Neural progenitor cell (in vitro differentiated cells): ENCODE measurements around the gene CHST8. TPM values are rescaled to one million over a fixed set of nuclear protein-coding genes. Genes with fewer than 3 reads are reported as not detected.

ENCODE experiments used
- DNase-seq: peaks from one replicate; pipeline ENCODE4 v3.0.0-alpha.2; 2016; ENCODE audit warnings: low spot score
- H2AFZ ChIP-seq: fragments of 200-600 bp; sonication (generic); replicated peaks from 2 replicates; pipeline ENCODE4 v1.6.1; 2016; ENCODE audit warnings: antibody characterized with exemption
- H3F3A ChIP-seq: fragments of 200-600 bp; sonication (generic); 2 replicates; pipeline ENCODE4 v1.6.1; 2016; ENCODE audit warnings: antibody characterized with exemption, low read depth
- H3K27ac ChIP-seq: fragments of 200-600 bp; sonication (generic); 2 replicates; pipeline ENCODE4 v1.5.1; 2016; ENCODE audit warnings: mild to moderate bottlenecking
- H3K27me3 ChIP-seq: fragments of 200-600 bp; sonication (generic); 2 replicates; pipeline ENCODE4 v1.6.1; 2016; ENCODE audit warnings: mild to moderate bottlenecking, moderate library complexity
- H3K36me3 ChIP-seq: fragments of 200-600 bp; sonication (generic); 2 replicates; pipeline ENCODE4 v1.5.1; 2016
- H3K4me1 ChIP-seq: fragments of 200-600 bp; sonication (generic); 2 replicates; pipeline ENCODE4 v1.6.1; 2016; ENCODE audit warnings: mixed run types
- H3K4me2 ChIP-seq: fragments of 200-600 bp; sonication (generic); 2 replicates; pipeline ENCODE4 v1.6.1; 2016
- H3K4me3 ChIP-seq: fragments of 200-600 bp; sonication (generic); 2 replicates; pipeline ENCODE4 v1.5.1; 2016
- H3K79me2 ChIP-seq: fragments of 200-600 bp; sonication (generic); 2 replicates; pipeline ENCODE4 v1.6.1; 2016; ENCODE audit warnings: low read depth
- H3K9ac ChIP-seq: fragments of 200-600 bp; sonication (generic); 2 replicates; pipeline ENCODE4 v1.6.1; 2016
- H3K9me3 ChIP-seq: fragments of 200-600 bp; sonication (generic); 2 replicates; pipeline ENCODE4 v1.5.1; 2016; ENCODE audit warnings: low read depth
- H4K20me1 ChIP-seq: fragments of 200-600 bp; sonication (generic); 2 replicates; pipeline ENCODE4 v1.6.1; 2016; ENCODE audit warnings: low read depth
- H3K27ac Mint-ChIP-seq: 3 replicates; pipeline ENCODE4 v1.8.0; 2021; ENCODE audit warnings: mixed read lengths
- H3K27me3 Mint-ChIP-seq: 2 replicates; pipeline ENCODE4 v1.8.0; 2022; ENCODE audit warnings: low read depth, mild to moderate bottlenecking, inconsistent platforms, moderate library complexity, mixed read lengths; ENCODE audit not compliant: insufficient read depth
- H3K36me3 Mint-ChIP-seq: 3 replicates; pipeline ENCODE4 v1.8.0; 2021; ENCODE audit warnings: mixed read lengths
- H3K4me1 Mint-ChIP-seq: 3 replicates; pipeline ENCODE4 v1.8.0; 2021; ENCODE audit warnings: mixed read lengths
- H3K4me3 Mint-ChIP-seq: 3 replicates; pipeline ENCODE4 v1.8.0; 2021; ENCODE audit warnings: mild to moderate bottlenecking, moderate library complexity, mixed read lengths
- H3K9me3 Mint-ChIP-seq: 3 replicates; pipeline ENCODE4 v1.8.0; 2020; ENCODE audit warnings: mixed read lengths
- CTCF ChIP-seq: fragments of 200-600 bp; sonication (generic); IDR thresholded peaks from 2 replicates; pipeline ENCODE4 v1.5.1; 2017; ENCODE audit warnings: antibody characterized with exemption, mild to moderate bottlenecking
- EZH2 ChIP-seq: fragments of 200-600 bp; sonication (generic); IDR thresholded peaks from 2 replicates; pipeline ENCODE4 v1.6.1; 2017; ENCODE audit warnings: antibody characterized with exemption, mild to moderate bottlenecking, moderate library complexity
- EZH2phosphoT487 ChIP-seq: fragments of 200-600 bp; sonication (generic); IDR thresholded peaks from 2 replicates; pipeline ENCODE4 v1.6.1; 2017; ENCODE audit warnings: antibody characterized with exemption
- total RNA-seq: library from RNA; depleted of rRNA; stranded (reverse); fragments of >200 nt; gene quantifications from 2 replicates; pipeline ENCODE4 v1.2.3, GENCODE V29; 2015; ENCODE audit warnings: low replicate concordance

The CHST8 gene
- total RNA-seq, 1 donor from 2014 or later = 0.92 TPM

DNA sequence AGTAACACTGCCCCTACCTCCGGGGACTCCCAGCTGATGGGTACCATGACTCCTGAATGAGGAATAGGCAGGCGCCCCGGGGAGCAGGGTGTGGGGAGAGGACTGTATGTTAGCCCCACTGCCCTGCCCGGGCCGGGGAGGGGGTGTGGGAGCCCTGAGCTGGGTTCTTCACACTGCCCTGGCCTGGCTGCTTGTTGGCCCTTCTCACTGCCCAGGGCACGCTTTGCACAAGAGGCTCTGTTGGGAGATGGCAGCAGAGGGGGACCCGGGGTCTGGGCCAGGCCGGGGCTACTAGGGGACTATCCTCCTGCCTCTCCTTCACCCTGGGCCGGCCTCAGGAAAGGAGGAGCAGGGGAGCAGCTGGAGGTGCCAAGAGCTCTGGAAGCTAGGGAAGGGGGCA is 155.6 kb downstream of the CHST8 start:
- H3K4me3 Mint-ChIP-seq = no peak overlapping the region
- no peaks in the 10 kb centered on the region for H3K36me3 Mint-ChIP-seq
- peaks cover 13% of the 10 kb centered on the region for H3K4me1 Mint-ChIP-seq

DNA sequence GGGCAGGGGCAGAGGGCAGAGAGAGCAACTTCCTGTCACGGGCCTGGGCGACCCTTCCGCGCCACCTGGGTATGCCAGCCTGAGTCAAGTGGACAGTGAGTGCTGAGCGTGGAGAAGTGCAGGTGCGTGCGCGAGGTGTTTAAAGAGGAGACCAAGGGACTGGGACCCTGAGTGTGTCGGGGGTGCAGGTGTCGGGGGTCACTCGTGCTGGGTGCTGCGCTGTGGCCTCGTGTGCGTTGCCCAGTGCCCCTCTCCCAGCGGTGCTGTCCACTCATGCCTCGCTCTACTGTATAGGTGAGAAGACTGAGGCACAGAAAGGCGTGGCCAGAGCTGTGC is 156.0 kb downstream of the CHST8 start:
- H3K27me3 Mint-ChIP-seq = peaks cover 22% of the 10 kb centered on the region
- Histone ChIP-seq H3K79me2 (no peaks in the 10 kb centered on the region), H3K4me1 (no peaks in the 10 kb centered on the region), H3K27ac (no peak overlapping the region), H3K4me2 (no peak overlapping the region), H3K36me3 (no peaks in the 10 kb centered on the region), H3K27me3 (peaks cover 25% of the 10 kb centered on the region), H3K4me3 (no peak overlapping the region), H3K9ac (no peak overlapping the region), H2AFZ (no peak overlapping the region), H3F3A (no peaks in the 10 kb centered on the region), H3K9me3 (no peaks in the 10 kb centered on the region), H4K20me1 (no peaks in the 10 kb centered on the region)
- H3K4me1 Mint-ChIP-seq = peaks cover 13% of the 10 kb centered on the region
- H3K9me3 Mint-ChIP-seq = peaks cover 3% of the 10 kb centered on the region
- H3K4me3 Mint-ChIP-seq = no peak overlapping the region
- H3K27ac Mint-ChIP-seq = no peak overlapping the region
- no peak for DNase-seq
- no peak for TF ChIP-seq EZH2phosphoT487
- no peak for TF ChIP-seq CTCF
- TF ChIP-seq EZH2 = no peak
- no peaks in the 10 kb centered on the region for H3K36me3 Mint-ChIP-seq

More for the DNA sequence above, 155.6 kb downstream of the CHST8 start:
- Histone ChIP-seq H3K4me2 (no peak overlapping the region), H3F3A (no peaks in the 10 kb centered on the region), H3K9me3 (no peaks in the 10 kb centered on the region), H3K9ac (no peak overlapping the region), H3K36me3 (no peaks in the 10 kb centered on the region), H3K27ac (no peak overlapping the region), H3K79me2 (no peaks in the 10 kb centered on the region), H3K4me1 (no peaks in the 10 kb centered on the region), H3K27me3 (peaks cover 25% of the 10 kb centered on the region), H2AFZ (no peak overlapping the region), H3K4me3 (no peak overlapping the region), H4K20me1 (no peaks in the 10 kb centered on the region)
- DNase-seq = no peak
- TF ChIP-seq EZH2phosphoT487 (no peak), EZH2 (no peak), CTCF (no peak)
- Mint-ChIP-seq H3K27ac (no peak overlapping the region), H3K9me3 (peaks cover 3% of the 10 kb centered on the region), H3K27me3 (peaks cover 22% of the 10 kb centered on the region)

GRCh38 chr19:33778089-33778791 is 156.5 kb downstream of the CHST8 start:
- Histone ChIP-seq H3K4me3 (peak overlapping the region; percentile 36), H3K27ac (no peak overlapping the region), H3K36me3 (no peaks in the 10 kb centered on the region), H3F3A (no peaks in the 10 kb centered on the region), H3K9ac (no peak overlapping the region), H3K79me2 (no peaks in the 10 kb centered on the region), H2AFZ (peak overlapping the region; percentile 60), H3K4me2 (peak overlapping the region; percentile 68), H3K9me3 (no peaks in the 10 kb centered on the region), H3K4me1 (no peaks in the 10 kb centered on the region), H4K20me1 (no peaks in the 10 kb centered on the region), H3K27me3 (peaks cover 25% of the 10 kb centered on the region)
- no peaks in the 10 kb centered on the region for H3K36me3 Mint-ChIP-seq
- peaks cover 13% of the 10 kb centered on the region for H3K4me1 Mint-ChIP-seq
- H3K27ac Mint-ChIP-seq = no peak overlapping the region
- TF ChIP-seq EZH2 (no peak), CTCF (peak; percentile 99)
- peaks cover 3% of the 10 kb centered on the region for H3K9me3 Mint-ChIP-seq
- peaks cover 20% of the 10 kb centered on the region for H3K27me3 Mint-ChIP-seq
- H3K4me3 Mint-ChIP-seq = peak overlapping the region; percentile 54
- DNase-seq = peak; percentile 88
